ENCODE results near the gene TMEM163. TPM values are rescaled to one million over a fixed set of nuclear protein-coding genes. Genes with fewer than 3 reads are reported as not detected.

The TMEM163 gene
- total RNA-seq, 6 experiments from 2014 or later, result not detected

- no peaks in the 10 kb centered on the region for H3K9me3 Mint-ChIP-seq
- DNase-seq, result no peak
- H3K4me3 Mint-ChIP-seq, result no peak overlapping the region
- H3K27me3 Mint-ChIP-seq (ENCODE audit: insufficient read depth), result peaks cover 27% of the 10 kb centered on the region
- TF ChIP-seq, protein P1, sequence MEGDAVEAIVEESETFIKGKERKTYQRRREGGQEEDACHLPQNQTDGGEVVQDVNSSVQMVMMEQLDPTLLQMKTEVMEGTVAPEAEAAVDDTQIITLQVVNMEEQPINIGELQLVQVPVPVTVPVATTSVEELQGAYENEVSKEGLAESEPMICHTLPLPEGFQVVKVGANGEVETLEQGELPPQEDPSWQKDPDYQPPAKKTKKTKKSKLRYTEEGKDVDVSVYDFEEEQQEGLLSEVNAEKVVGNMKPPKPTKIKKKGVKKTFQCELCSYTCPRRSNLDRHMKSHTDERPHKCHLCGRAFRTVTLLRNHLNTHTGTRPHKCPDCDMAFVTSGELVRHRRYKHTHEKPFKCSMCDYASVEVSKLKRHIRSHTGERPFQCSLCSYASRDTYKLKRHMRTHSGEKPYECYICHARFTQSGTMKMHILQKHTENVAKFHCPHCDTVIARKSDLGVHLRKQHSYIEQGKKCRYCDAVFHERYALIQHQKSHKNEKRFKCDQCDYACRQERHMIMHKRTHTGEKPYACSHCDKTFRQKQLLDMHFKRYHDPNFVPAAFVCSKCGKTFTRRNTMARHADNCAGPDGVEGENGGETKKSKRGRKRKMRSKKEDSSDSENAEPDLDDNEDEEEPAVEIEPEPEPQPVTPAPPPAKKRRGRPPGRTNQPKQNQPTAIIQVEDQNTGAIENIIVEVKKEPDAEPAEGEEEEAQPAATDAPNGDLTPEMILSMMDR (IDR thresholded peaks at IDR 0.05), result peak; percentile 65
- H3K4me1 Mint-ChIP-seq (ENCODE audit: low read depth), result no peaks in the 10 kb centered on the region
- H3K36me3 Mint-ChIP-seq (ENCODE audit: low read depth), result no peaks in the 10 kb centered on the region
- H3K27ac Mint-ChIP-seq, result no peak overlapping the region
Observed at GRCh38 chr2:134722728-134723127, 3.9 kb upstream of the TMEM163 start.

GRCh38 chr2:134721596-134721995 lies 2.8 kb upstream of the TMEM163 start:
- Mint-ChIP-seq H3K27me3 (ENCODE audit: insufficient read depth) (peaks cover 36% of the 10 kb centered on the region), H3K4me3 (no peak overlapping the region), H3K4me1 (ENCODE audit: low read depth) (no peaks in the 10 kb centered on the region), H3K27ac (no peak overlapping the region), H3K36me3 (ENCODE audit: low read depth) (no peaks in the 10 kb centered on the region), H3K9me3 (no peaks in the 10 kb centered on the region)
- TF ChIP-seq, protein P1 (IDR thresholded peaks at IDR 0.05), result no peak
- DNase-seq, result no peak

- Mint-ChIP-seq H3K36me3 (ENCODE audit: low read depth) (no peaks in the 10 kb centered on the region), H3K27me3 (ENCODE audit: insufficient read depth) (peaks cover 49% of the 10 kb centered on the region), H3K9me3 (no peaks in the 10 kb centered on the region), H3K27ac (no peak overlapping the region), H3K4me3 (no peak overlapping the region), H3K4me1 (ENCODE audit: low read depth) (no peaks in the 10 kb centered on the region)
- TF ChIP-seq, protein P1 (IDR thresholded peaks at IDR 0.05), result no peak
- DNase-seq, result no peak
Observed at GRCh38 chr2:134718023-134718816, 580 bp downstream of the TMEM163 start.

DNA sequence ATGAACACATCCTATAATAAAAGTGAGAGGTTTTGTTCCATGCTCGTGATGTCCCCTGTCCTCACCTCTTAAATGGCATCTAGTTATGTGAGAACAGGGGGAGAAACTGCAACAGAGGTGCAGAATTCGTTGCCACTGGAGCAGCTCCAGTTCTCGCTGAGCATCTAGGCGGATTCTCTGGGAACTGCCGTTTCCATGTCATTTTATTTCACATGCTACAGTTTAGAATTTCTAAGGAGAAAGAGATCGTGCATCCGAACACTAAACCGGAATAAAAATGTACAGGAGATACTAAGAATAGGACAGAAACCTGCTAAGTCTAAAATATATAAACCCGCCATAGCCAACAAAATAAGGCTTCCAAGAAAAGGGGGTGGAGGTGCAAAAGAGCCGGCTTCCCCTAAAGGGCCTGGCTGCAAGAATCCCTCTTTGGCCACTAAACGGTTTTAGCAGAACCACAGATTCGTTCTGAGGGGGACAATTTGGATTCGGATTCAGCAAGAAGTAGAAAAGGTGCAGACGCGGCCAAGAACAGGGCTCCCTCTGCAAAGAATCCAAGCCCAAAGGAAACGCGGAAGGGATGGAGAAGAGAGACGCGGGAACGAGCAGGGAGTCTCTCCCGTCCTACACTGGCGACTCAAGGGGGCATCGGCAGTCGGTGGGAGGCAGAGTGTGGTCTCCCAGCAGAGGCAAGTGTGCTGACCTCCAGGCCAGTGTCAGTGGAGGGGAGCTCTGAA lies 1.3 kb downstream of the TMEM163 start:
- no peaks in the 10 kb centered on the region for H3K9me3 Mint-ChIP-seq
- no peaks in the 10 kb centered on the region for H3K4me1 Mint-ChIP-seq (ENCODE audit: low read depth)
- H3K27ac Mint-ChIP-seq, result no peak overlapping the region
- peaks cover 50% of the 10 kb centered on the region for H3K27me3 Mint-ChIP-seq (ENCODE audit: insufficient read depth)
- no peak for DNase-seq
- no peak overlapping the region for H3K4me3 Mint-ChIP-seq
- no peaks in the 10 kb centered on the region for H3K36me3 Mint-ChIP-seq (ENCODE audit: low read depth)
- TF ChIP-seq, protein P1 (IDR thresholded peaks at IDR 0.05), result no peak

GRCh38 chr2:134716721-134717243 lies 2.0 kb downstream of the TMEM163 start:
- TF ChIP-seq, protein P1 (IDR thresholded peaks at IDR 0.05), result no peak
- Mint-ChIP-seq H3K4me1 (ENCODE audit: low read depth) (no peaks in the 10 kb centered on the region), H3K27ac (no peak overlapping the region), H3K9me3 (no peaks in the 10 kb centered on the region), H3K36me3 (ENCODE audit: low read depth) (no peaks in the 10 kb centered on the region), H3K4me3 (no peak overlapping the region), H3K27me3 (ENCODE audit: insufficient read depth) (peaks cover 44% of the 10 kb centered on the region)
- no peak for DNase-seq

Data from HFFc6 (cell line).